ENCODE measurements around the gene VSTM4.

The VSTM4 gene

DNA sequence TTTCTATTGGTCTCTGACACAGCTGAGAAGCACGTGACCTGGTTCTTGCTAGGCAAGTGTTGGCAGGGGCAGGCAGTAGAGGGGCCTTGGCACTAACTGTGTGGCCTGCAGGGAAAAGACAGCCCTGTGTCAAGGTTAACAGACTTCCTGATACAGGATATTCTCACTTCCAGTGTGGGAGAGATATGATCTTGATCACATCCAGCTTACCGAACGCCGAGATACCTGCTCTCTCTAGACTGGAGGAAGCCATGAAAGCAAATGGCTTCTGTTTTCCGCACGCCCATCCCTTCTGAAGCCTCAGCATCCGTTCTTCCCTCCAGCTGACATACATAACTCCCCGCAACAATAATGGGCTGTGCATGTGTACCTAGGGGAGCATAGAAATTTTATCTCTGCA, 79.4 kb downstream of the VSTM4 start:
- H3K27me3 ChIP-seq (ENCODE audit: insufficient read depth, poor library complexity, severe bottlenecking) = no peaks in the 10 kb centered on the region
- no peak overlapping the region for H3K4me3 ChIP-seq (replicated peaks; ENCODE audit: insufficient read depth, low read length)
- no peak overlapping the region for H3K27ac ChIP-seq (replicated peaks)
- TF ChIP-seq, protein P1, sequence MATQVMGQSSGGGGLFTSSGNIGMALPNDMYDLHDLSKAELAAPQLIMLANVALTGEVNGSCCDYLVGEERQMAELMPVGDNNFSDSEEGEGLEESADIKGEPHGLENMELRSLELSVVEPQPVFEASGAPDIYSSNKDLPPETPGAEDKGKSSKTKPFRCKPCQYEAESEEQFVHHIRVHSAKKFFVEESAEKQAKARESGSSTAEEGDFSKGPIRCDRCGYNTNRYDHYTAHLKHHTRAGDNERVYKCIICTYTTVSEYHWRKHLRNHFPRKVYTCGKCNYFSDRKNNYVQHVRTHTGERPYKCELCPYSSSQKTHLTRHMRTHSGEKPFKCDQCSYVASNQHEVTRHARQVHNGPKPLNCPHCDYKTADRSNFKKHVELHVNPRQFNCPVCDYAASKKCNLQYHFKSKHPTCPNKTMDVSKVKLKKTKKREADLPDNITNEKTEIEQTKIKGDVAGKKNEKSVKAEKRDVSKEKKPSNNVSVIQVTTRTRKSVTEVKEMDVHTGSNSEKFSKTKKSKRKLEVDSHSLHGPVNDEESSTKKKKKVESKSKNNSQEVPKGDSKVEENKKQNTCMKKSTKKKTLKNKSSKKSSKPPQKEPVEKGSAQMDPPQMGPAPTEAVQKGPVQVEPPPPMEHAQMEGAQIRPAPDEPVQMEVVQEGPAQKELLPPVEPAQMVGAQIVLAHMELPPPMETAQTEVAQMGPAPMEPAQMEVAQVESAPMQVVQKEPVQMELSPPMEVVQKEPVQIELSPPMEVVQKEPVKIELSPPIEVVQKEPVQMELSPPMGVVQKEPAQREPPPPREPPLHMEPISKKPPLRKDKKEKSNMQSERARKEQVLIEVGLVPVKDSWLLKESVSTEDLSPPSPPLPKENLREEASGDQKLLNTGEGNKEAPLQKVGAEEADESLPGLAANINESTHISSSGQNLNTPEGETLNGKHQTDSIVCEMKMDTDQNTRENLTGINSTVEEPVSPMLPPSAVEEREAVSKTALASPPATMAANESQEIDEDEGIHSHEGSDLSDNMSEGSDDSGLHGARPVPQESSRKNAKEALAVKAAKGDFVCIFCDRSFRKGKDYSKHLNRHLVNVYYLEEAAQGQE (IDR thresholded peaks at IDR 0.05; ENCODE audit: insufficient replicate concordance, low read depth) = no peak
- TF ChIP-seq SPI1 (IDR thresholded peaks at IDR 0.05; ENCODE audit: borderline replicate concordance, low read depth) = no peak
- TF ChIP-seq, protein P2, sequence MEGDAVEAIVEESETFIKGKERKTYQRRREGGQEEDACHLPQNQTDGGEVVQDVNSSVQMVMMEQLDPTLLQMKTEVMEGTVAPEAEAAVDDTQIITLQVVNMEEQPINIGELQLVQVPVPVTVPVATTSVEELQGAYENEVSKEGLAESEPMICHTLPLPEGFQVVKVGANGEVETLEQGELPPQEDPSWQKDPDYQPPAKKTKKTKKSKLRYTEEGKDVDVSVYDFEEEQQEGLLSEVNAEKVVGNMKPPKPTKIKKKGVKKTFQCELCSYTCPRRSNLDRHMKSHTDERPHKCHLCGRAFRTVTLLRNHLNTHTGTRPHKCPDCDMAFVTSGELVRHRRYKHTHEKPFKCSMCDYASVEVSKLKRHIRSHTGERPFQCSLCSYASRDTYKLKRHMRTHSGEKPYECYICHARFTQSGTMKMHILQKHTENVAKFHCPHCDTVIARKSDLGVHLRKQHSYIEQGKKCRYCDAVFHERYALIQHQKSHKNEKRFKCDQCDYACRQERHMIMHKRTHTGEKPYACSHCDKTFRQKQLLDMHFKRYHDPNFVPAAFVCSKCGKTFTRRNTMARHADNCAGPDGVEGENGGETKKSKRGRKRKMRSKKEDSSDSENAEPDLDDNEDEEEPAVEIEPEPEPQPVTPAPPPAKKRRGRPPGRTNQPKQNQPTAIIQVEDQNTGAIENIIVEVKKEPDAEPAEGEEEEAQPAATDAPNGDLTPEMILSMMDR (IDR thresholded peaks at IDR 0.05; ENCODE audit: insufficient read depth, low read length) = no peak
- no peak for TF ChIP-seq POLR2AphosphoS5 (IDR thresholded peaks at IDR 0.05; ENCODE audit: low read depth)
- no peak for TF ChIP-seq GABPA (IDR thresholded peaks at IDR 0.05; ENCODE audit: low read depth)
- DNase-seq (ENCODE audit: low read depth in 1 of 2, low spot score in 1 of 2) = no peak

DNA sequence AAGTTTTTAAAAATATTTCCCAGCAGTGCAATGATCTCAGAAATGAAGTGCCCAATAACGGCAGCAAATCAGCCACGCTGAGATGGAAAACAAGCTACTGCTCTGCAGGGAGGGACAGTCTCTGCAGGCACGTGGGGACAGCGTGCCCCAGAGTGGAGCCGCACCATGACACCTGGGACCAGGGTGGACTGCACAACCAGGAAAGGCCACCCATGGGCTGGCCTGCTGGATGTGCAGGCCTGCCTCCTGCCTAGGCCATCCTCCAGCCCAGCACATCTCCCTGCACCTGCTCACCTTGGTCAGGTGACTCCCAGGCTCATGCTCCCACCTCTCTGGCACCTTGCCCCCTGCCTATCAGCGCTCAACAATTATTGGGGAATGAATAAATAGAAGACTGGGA, 80.4 kb downstream of the VSTM4 start:
- Histone ChIP-seq H3K27ac (replicated peaks) (no peak overlapping the region), H3K4me3 (replicated peaks; ENCODE audit: insufficient read depth, low read length) (no peak overlapping the region), H3K27me3 (ENCODE audit: insufficient read depth, poor library complexity, severe bottlenecking) (no peaks in the 10 kb centered on the region)
- no peak for TF ChIP-seq POLR2AphosphoS5 (IDR thresholded peaks at IDR 0.05; ENCODE audit: low read depth)
- TF ChIP-seq, protein P2 (IDR thresholded peaks at IDR 0.05; ENCODE audit: insufficient read depth, low read length) = no peak
- TF ChIP-seq GABPA (IDR thresholded peaks at IDR 0.05; ENCODE audit: low read depth) = no peak
- TF ChIP-seq SPI1 (IDR thresholded peaks at IDR 0.05; ENCODE audit: borderline replicate concordance, low read depth) = no peak
- TF ChIP-seq, protein P1 (IDR thresholded peaks at IDR 0.05; ENCODE audit: insufficient replicate concordance, low read depth) = no peak
- DNase-seq (ENCODE audit: low read depth in 1 of 2, low spot score in 1 of 2) = no peak

DNA sequence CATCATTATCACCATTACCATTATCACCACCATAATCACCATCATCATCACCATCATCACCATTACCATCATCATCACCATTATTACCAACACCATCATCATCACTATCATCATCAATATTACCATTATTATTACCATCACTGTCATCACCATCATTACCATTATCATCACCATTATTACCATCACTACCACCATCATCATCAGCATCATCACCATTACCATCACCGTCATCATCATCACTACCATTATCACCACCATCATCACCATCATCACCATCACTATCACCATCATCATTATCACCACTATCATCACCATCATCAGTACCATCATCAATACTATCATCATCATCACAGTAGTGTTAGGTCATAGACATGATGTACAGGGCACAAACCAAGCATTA, 81.4 kb downstream of the VSTM4 start:
- no peaks in the 10 kb centered on the region for H3K27me3 ChIP-seq (ENCODE audit: insufficient read depth, poor library complexity, severe bottlenecking)
- H3K27ac ChIP-seq (replicated peaks) = no peak overlapping the region
- DNase-seq (ENCODE audit: low read depth in 1 of 2, low spot score in 1 of 2) = no peak
- no peak overlapping the region for H3K4me3 ChIP-seq (replicated peaks; ENCODE audit: insufficient read depth, low read length)
- no peak for TF ChIP-seq GABPA (IDR thresholded peaks at IDR 0.05; ENCODE audit: low read depth)

DNA sequence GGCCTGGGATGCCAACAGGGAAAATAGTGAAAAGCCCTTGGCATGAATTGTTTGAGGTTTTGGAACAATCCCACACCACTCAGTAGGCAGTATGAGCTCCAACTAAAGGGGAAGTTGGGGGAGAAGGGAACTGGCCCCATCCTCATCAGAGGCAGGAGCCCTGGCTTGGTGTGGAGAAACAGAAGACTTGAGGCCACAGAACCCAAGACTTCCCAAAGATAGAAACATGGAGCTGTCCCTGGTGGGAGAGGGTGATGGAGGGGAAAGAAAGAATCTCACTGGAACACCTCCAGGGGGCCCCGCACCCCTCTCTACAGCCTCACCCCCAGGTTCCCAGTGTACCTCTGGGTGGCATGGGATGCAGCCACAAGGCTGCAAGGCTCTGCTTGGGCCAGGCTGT, 85.7 kb downstream of the VSTM4 start:
- no peak overlapping the region for H3K27ac ChIP-seq (replicated peaks)
- TF ChIP-seq SPI1 (IDR thresholded peaks at IDR 0.05; ENCODE audit: borderline replicate concordance, low read depth) = no peak
- no peak for TF ChIP-seq GABPA (IDR thresholded peaks at IDR 0.05; ENCODE audit: low read depth)
- no peak for TF ChIP-seq POLR2AphosphoS5 (IDR thresholded peaks at IDR 0.05; ENCODE audit: low read depth)
- TF ChIP-seq, protein P1 (IDR thresholded peaks at IDR 0.05; ENCODE audit: insufficient replicate concordance, low read depth) = no peak
- H3K4me3 ChIP-seq (replicated peaks; ENCODE audit: insufficient read depth, low read length) = no peak overlapping the region
- no peak for DNase-seq (ENCODE audit: low read depth in 1 of 2, low spot score in 1 of 2)
- peaks cover 3% of the 10 kb centered on the region for H3K27me3 ChIP-seq (ENCODE audit: insufficient read depth, poor library complexity, severe bottlenecking)

All from HL-60 (cell line).